Liver (tissue), 9 donors: ENCODE data around the gene TKTL1. TPM values are rescaled to one million over a fixed set of nuclear protein-coding genes. Genes with fewer than 3 reads are reported as not detected.

Experiments used
- DNase-seq: peaks from one replicate; pipeline ENCODE4 v3.0.0-alpha.2; 2017; ENCODE audit warnings: low spot score
- H3K27ac ChIP-seq, 2 donors: one replicate each; pipeline ENCODE4 v1.7.0; 2013; ENCODE audit warnings: inconsistent platforms in 2 of 2, low read length in 2 of 2, control low read depth in 1 of 2, low read depth in 1 of 2, mild to moderate bottlenecking in 1 of 2
- H3K27me3 ChIP-seq, 4 donors: one replicate each; pipeline versions ENCODE4 v1.6.1 to v1.7.0; 2013; ENCODE audit warnings: low read length in 3 of 4, inconsistent platforms in 1 of 4, mild to moderate bottlenecking in 1 of 4, moderate library complexity in 1 of 4; ENCODE audit not compliant: control insufficient read depth in 4 of 4, insufficient read depth in 4 of 4
- H3K36me3 ChIP-seq, 4 donors: one replicate each; pipeline versions ENCODE4 v1.6.1 to v1.7.0; 2013; ENCODE audit warnings: low read length in 3 of 4, mild to moderate bottlenecking in 3 of 4, low read depth in 1 of 4, moderate library complexity in 1 of 4; ENCODE audit not compliant: control insufficient read depth in 4 of 4, insufficient read depth in 3 of 4
- H3K4me1 ChIP-seq, 4 donors: one replicate each; pipeline versions ENCODE4 v1.6.1 to v1.7.0; 2013; ENCODE audit warnings: low read length in 3 of 4, mild to moderate bottlenecking in 3 of 4, moderate library complexity in 1 of 4; ENCODE audit not compliant: control insufficient read depth in 4 of 4, insufficient read depth in 4 of 4
- H3K4me3 ChIP-seq, 3 donors: one replicate each; pipeline versions ENCODE4 v1.6.1 to v1.7.0; 2013; ENCODE audit warnings: low read length in 3 of 3, control low read depth in 1 of 3, low read depth in 1 of 3, mild to moderate bottlenecking in 1 of 3
- H3K9ac ChIP-seq, 2 donors: one replicate each; pipeline ENCODE4 v1.7.0; 2013; ENCODE audit warnings: low read length in 2 of 2, mild to moderate bottlenecking in 2 of 2, moderate library complexity in 2 of 2, control low read depth in 1 of 2, low read depth in 1 of 2
- H3K9me3 ChIP-seq, 4 donors: one replicate each; pipeline versions ENCODE4 v1.6.1 to v1.7.0; 2013; ENCODE audit warnings: low read length in 3 of 4; ENCODE audit not compliant: control insufficient read depth in 4 of 4
- ATF3 ChIP-seq: IDR thresholded peaks from 2 replicates; pipeline ENCODE4 v1.6.1; 2016; ENCODE audit warnings: antibody characterized with exemption
- CTCF ChIP-seq: fragments of 150-350 bp; IDR thresholded peaks from 2 replicates; pipeline ENCODE4 v1.5.1; 2017; ENCODE audit warnings: improper control_type of control experiment, low read depth, low read length; ENCODE audit not compliant: missing input control
- EGR1 ChIP-seq, 2 donors: IDR thresholded peaks; 2 replicates each; pipeline ENCODE4 v1.6.1; 2016 to 2018; ENCODE audit warnings: antibody characterized with exemption in 2 of 2, low read depth in 2 of 2
- FOXA1 ChIP-seq: IDR thresholded peaks from 2 replicates; pipeline ENCODE4 v1.6.1; 2016; ENCODE audit warnings: antibody characterized with exemption
- FOXA2 ChIP-seq: IDR thresholded peaks from 2 replicates; pipeline ENCODE4 v1.6.1; 2016; ENCODE audit warnings: antibody characterized with exemption
- GABPA ChIP-seq, 2 donors: IDR thresholded peaks in 1 of 2; conservative IDR thresholded peaks in 1 of 2; 2 replicates each; pipeline ENCODE4 v1.6.1; 2016; ENCODE audit warnings: antibody characterized with exemption in 2 of 2, mild to moderate bottlenecking in 1 of 2, moderate library complexity in 1 of 2
- HNF4A ChIP-seq, 2 donors: conservative IDR thresholded peaks; 2 replicates each; pipeline ENCODE4 v1.6.1; 2016; ENCODE audit warnings: antibody characterized with exemption in 2 of 2, mild to moderate bottlenecking in 2 of 2
- HNF4G ChIP-seq: IDR thresholded peaks from 2 replicates; pipeline ENCODE4 v1.6.1; 2016; ENCODE audit warnings: antibody characterized with exemption
- JUND ChIP-seq, 2 donors: IDR thresholded peaks; 2 replicates each; pipeline ENCODE4 v1.6.1; 2016; ENCODE audit warnings: antibody characterized with exemption in 2 of 2
- MAX ChIP-seq: IDR thresholded peaks from 2 replicates; pipeline ENCODE4 v1.6.1; 2016; ENCODE audit warnings: antibody characterized with exemption
- NR2F2 ChIP-seq: IDR thresholded peaks from 2 replicates; pipeline ENCODE4 v1.6.1; 2016; ENCODE audit warnings: antibody characterized with exemption
- RAD21 ChIP-seq, 2 donors: IDR thresholded peaks; 2 replicates each; pipeline ENCODE4 v1.6.1; 2016; ENCODE audit warnings: antibody characterized with exemption in 2 of 2, mild to moderate bottlenecking in 2 of 2
- REST ChIP-seq: IDR thresholded peaks from 2 replicates; pipeline ENCODE4 v1.6.1; 2016; ENCODE audit warnings: antibody characterized with exemption, mild to moderate bottlenecking
- RXRA ChIP-seq, 2 donors: IDR thresholded peaks; 2 replicates each; pipeline ENCODE4 v1.6.1; 2017 to 2018; ENCODE audit warnings: antibody characterized with exemption in 2 of 2, mild to moderate bottlenecking in 1 of 2
- SP1 ChIP-seq: IDR thresholded peaks from 2 replicates; pipeline ENCODE4 v1.6.1; 2018; ENCODE audit warnings: antibody characterized with exemption, mild to moderate bottlenecking
- TAF1 ChIP-seq: conservative IDR thresholded peaks from 2 replicates; pipeline ENCODE4 v1.6.1; 2016; ENCODE audit warnings: antibody characterized with exemption, mild to moderate bottlenecking
- YY1 ChIP-seq: IDR thresholded peaks from 2 replicates; pipeline ENCODE4 v1.6.1; 2016; ENCODE audit warnings: antibody characterized with exemption, mild to moderate bottlenecking
- ZBTB33 ChIP-seq: IDR thresholded peaks from 2 replicates; pipeline ENCODE4 v1.6.1; 2016; ENCODE audit warnings: antibody characterized with exemption
- WGBS: extraction: QIAGEN DNeasy Blood & Tissue Kit; methylation state at CpG from one replicate; pipeline ENCODE4 v1.1.7; 2013; 5-methylcytosine and 5-hydroxymethylcytosine counted together
- polyA plus RNA-seq, 2 donors: library from polyadenylated mRNA; stranded (reverse) in 1 of 2; unstranded in 1 of 2; fragments of 200-250 nt in 1 of 2; fragments of >200 nt in 1 of 2; fragmentation: Nextera tagmentation in 1 of 2; extraction: Ambion mirVana in 1 of 2; gene quantifications; one replicate each; pipeline versions ENCODE4 v1.2.1 to v1.2.3, GENCODE V29; 2013 to 2015
- total RNA-seq, 2 donors: library from RNA; depleted of rRNA; stranded (reverse); fragments of >200 nt; gene quantifications; one replicate each; pipeline ENCODE4 v1.2.3, GENCODE V29; 2014
- donor health status: healthy.
- donor health status: healthy.
- donor health status: healthy.
- donor health status: healthy.
- donor health status: healthy.

Gene TKTL1
- total and polyA plus RNA-seq, 4 donors: under 0.01 TPM; not detected in 3

GRCh38 chrX:154321594-154321993 is 26.0 kb downstream of the TKTL1 start:
- no peak overlapping the region for H3K27ac ChIP-seq
- H3K4me1 ChIP-seq: no peaks in the 10 kb centered on the region
- no peak for DNase-seq
- 51% methylated on average over 10 of the region's 10 CpGs for WGBS
- H3K4me3 ChIP-seq: no peak overlapping the region
- TF ChIP-seq ATF3 (no peak), HNF4G (no peak), REST (no peak), JUND (IDR thresholded peaks at IDR 0.05) (no peak), SP1 (no peak), RAD21 (IDR thresholded peaks at IDR 0.05) (peak in 1 of 2 donors; percentile 26)
- H3K36me3 ChIP-seq: no peaks in the 10 kb centered on the region
- H3K27me3 ChIP-seq: no peaks in the 10 kb centered on the region
- no peak overlapping the region for H3K9ac ChIP-seq
- H3K9me3 ChIP-seq: no peaks in the 10 kb centered on the region

GRCh38 chrX:154322890-154323289 is 27.3 kb downstream of the TKTL1 start:
- DNase-seq: no peak
- H3K4me1 ChIP-seq: peaks cover 0 to 5% (median 0%) of the 10 kb centered on the region in 4 donors
- no peak overlapping the region for H3K4me3 ChIP-seq
- WGBS: 81% methylated on average over 10 of the region's 10 CpGs
- H3K27ac ChIP-seq: no peak overlapping the region
- no peaks in the 10 kb centered on the region for H3K27me3 ChIP-seq
- TF ChIP-seq CTCF: no peak
- no peak for TF ChIP-seq SP1
- no peak for TF ChIP-seq YY1
- TF ChIP-seq MAX: no peak
- TF ChIP-seq HNF4A (conservative IDR thresholded peaks at IDR 0.05): no peak
- no peak for TF ChIP-seq FOXA2
- TF ChIP-seq NR2F2: no peak
- TF ChIP-seq TAF1: no peak
- TF ChIP-seq EGR1 (IDR thresholded peaks at IDR 0.05; ENCODE audit: low read depth in 2 of 2): no peak
- TF ChIP-seq GABPA (IDR thresholded peaks at IDR 0.05 in 1 of 2, conservative IDR thresholded peaks at IDR 0.05 in 1 of 2): no peak
- TF ChIP-seq HNF4G: no peak
- no peak for TF ChIP-seq ATF3
- no peak for TF ChIP-seq RAD21 (IDR thresholded peaks at IDR 0.05)
- no peak for TF ChIP-seq ZBTB33
- no peak for TF ChIP-seq FOXA1
- no peak for TF ChIP-seq JUND (IDR thresholded peaks at IDR 0.05)
- TF ChIP-seq REST: no peak
- no peak for TF ChIP-seq RXRA (IDR thresholded peaks at IDR 0.05)
- no peak overlapping the region for H3K9ac ChIP-seq
- H3K36me3 ChIP-seq: no peaks in the 10 kb centered on the region
- no peaks in the 10 kb centered on the region for H3K9me3 ChIP-seq
